Hepatocyte (in vitro differentiated cells): ENCODE results near the gene FOXO6.

ENCODE experiments used
- EZH2 ChIP-seq: fragments of 200-600 bp; sonication (generic); IDR thresholded peaks from 2 replicates; pipeline ENCODE4 v1.6.1; 2016; ENCODE audit warnings: antibody characterized with exemption, mild to moderate bottlenecking, borderline replicate concordance
- EZH2phosphoT487 ChIP-seq: fragments of 200-600 bp; sonication (generic); IDR thresholded peaks from one replicate; pipeline ENCODE4 v1.6.1; 2018; ENCODE audit warnings: antibody characterized with exemption, mild to moderate bottlenecking, low read depth, moderate library complexity; ENCODE audit not compliant: unreplicated experiment, severe bottlenecking
- TF ChIP-seq, protein P1 (sequence below): fragments of 200-600 bp; sonication (generic); IDR thresholded peaks from 2 replicates; pipeline ENCODE4 v1.5.1; 2016; ENCODE audit warnings: antibody characterized with exemption, mild to moderate bottlenecking; ENCODE audit not compliant: poor library complexity

DNA sequence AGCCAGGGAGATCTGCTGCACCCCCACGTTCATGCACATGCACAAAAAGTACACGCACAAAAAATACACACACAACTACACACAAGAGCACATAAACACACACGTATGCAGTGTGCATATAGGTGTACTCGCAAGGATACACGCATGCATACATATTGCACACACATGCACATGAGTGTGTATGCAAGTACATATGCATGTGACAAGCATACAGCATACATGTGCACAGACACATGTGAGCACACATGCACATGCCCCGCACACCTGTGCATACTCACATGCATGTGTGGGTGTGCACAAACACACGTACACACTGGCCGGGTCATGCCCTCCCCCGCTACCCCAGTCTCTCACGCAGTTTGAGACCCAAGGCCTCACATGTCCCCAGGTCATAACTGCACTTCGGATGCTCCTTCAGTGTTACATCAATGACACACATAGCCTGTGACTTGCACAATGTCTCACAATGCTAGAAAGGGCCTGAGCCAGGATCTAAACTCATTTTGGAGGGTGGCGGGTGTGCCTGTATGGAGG is 52.6 kb downstream of the FOXO6 start:
- TF ChIP-seq, protein P1, sequence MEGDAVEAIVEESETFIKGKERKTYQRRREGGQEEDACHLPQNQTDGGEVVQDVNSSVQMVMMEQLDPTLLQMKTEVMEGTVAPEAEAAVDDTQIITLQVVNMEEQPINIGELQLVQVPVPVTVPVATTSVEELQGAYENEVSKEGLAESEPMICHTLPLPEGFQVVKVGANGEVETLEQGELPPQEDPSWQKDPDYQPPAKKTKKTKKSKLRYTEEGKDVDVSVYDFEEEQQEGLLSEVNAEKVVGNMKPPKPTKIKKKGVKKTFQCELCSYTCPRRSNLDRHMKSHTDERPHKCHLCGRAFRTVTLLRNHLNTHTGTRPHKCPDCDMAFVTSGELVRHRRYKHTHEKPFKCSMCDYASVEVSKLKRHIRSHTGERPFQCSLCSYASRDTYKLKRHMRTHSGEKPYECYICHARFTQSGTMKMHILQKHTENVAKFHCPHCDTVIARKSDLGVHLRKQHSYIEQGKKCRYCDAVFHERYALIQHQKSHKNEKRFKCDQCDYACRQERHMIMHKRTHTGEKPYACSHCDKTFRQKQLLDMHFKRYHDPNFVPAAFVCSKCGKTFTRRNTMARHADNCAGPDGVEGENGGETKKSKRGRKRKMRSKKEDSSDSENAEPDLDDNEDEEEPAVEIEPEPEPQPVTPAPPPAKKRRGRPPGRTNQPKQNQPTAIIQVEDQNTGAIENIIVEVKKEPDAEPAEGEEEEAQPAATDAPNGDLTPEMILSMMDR = no peak
- TF ChIP-seq EZH2 (no peak), EZH2phosphoT487 (no peak)
